ENCODE measurements around the gene IREB2. TPM values are rescaled to one million over a fixed set of nuclear protein-coding genes. Genes with fewer than 3 reads are reported as not detected.
"Not testable (repeated sequence)": the region's sequence is repeated elsewhere in the genome, so short reads cannot be mapped to it uniquely, and the experiment has no call there.

IREB2 gene
- total RNA-seq, 1 experiment from 2014 or later, result 37.6 TPM

- Histone ChIP-seq H3K36me3 (replicated peaks; ENCODE audit: control insufficient read depth, insufficient read depth, low read length) (no peaks in the 10 kb centered on the region), H3K27me3 (ENCODE audit: control insufficient read depth, insufficient read depth, low read length) (no peaks in the 10 kb centered on the region), H3K4me3 (ENCODE audit: insufficient read depth, low read depth, low read length) (no peak overlapping the region)
These were observed 3.9 kb upstream of the IREB2 start for GRCh38 chr15:78434134-78434533.

GRCh38 chr15:78434711-78435110, 3.3 kb upstream of the IREB2 start:
- H3K36me3 ChIP-seq (replicated peaks; ENCODE audit: control insufficient read depth, insufficient read depth, low read length); DNase-seq; H3K27me3 ChIP-seq (ENCODE audit: control insufficient read depth, insufficient read depth, low read length); H3K4me3 ChIP-seq (ENCODE audit: insufficient read depth, low read depth, low read length): not testable (repeated sequence)

More at GRCh38 chr15:78434134-78434533, 3.9 kb upstream of the IREB2 start:
- no peak for DNase-seq

GRCh38 chr15:78437107-78437761, 782 bp upstream of the IREB2 start:
- Histone ChIP-seq H3K36me3 (replicated peaks; ENCODE audit: control insufficient read depth, insufficient read depth, low read length) (peaks cover 9% of the 10 kb centered on the region), H3K27me3 (ENCODE audit: control insufficient read depth, insufficient read depth, low read length) (no peaks in the 10 kb centered on the region), H3K4me3 (ENCODE audit: insufficient read depth, low read depth, low read length) (peak overlapping the region; percentile 77)
- peak; percentile 63 for DNase-seq

- H3K4me3 ChIP-seq (ENCODE audit: insufficient read depth, low read depth, low read length), result peak overlapping the region; percentile 96
- peaks cover 10% of the 10 kb centered on the region for H3K36me3 ChIP-seq (replicated peaks; ENCODE audit: control insufficient read depth, insufficient read depth, low read length)
- no peaks in the 10 kb centered on the region for H3K27me3 ChIP-seq (ENCODE audit: control insufficient read depth, insufficient read depth, low read length)
- peak; percentile 57 for DNase-seq
These were observed 736 bp downstream of the IREB2 start for GRCh38 chr15:78438619-78439285.

GRCh38 chr15:78440375-78441373, 2.7 kb downstream of the IREB2 start:
- no peak for DNase-seq
- Histone ChIP-seq H3K27me3 (ENCODE audit: control insufficient read depth, insufficient read depth, low read length) (no peaks in the 10 kb centered on the region), H3K4me3 (ENCODE audit: insufficient read depth, low read depth, low read length) (no peak overlapping the region), H3K36me3 (replicated peaks; ENCODE audit: control insufficient read depth, insufficient read depth, low read length) (peaks cover 14% of the 10 kb centered on the region)

- DNase-seq, result no peak
- Histone ChIP-seq H3K4me3 (ENCODE audit: insufficient read depth, low read depth, low read length) (no peak overlapping the region), H3K36me3 (replicated peaks; ENCODE audit: control insufficient read depth, insufficient read depth, low read length) (peaks cover 16% of the 10 kb centered on the region), H3K27me3 (ENCODE audit: control insufficient read depth, insufficient read depth, low read length) (no peaks in the 10 kb centered on the region)
These were observed 6.2 kb downstream of the IREB2 start for GRCh38 chr15:78444255-78444654.

GRCh38 chr15:78445875-78446274, 7.9 kb downstream of the IREB2 start:
- Histone ChIP-seq H3K27me3 (ENCODE audit: control insufficient read depth, insufficient read depth, low read length) (no peaks in the 10 kb centered on the region), H3K36me3 (replicated peaks; ENCODE audit: control insufficient read depth, insufficient read depth, low read length) (peaks cover 8% of the 10 kb centered on the region), H3K4me3 (ENCODE audit: insufficient read depth, low read depth, low read length) (no peak overlapping the region)
- no peak for DNase-seq

- DNase-seq, result no peak
- no peak overlapping the region for H3K4me3 ChIP-seq (ENCODE audit: insufficient read depth, low read depth, low read length)
- peaks cover 8% of the 10 kb centered on the region for H3K36me3 ChIP-seq (replicated peaks; ENCODE audit: control insufficient read depth, insufficient read depth, low read length)
- H3K27me3 ChIP-seq (ENCODE audit: control insufficient read depth, insufficient read depth, low read length), result no peaks in the 10 kb centered on the region
These were observed 8.5 kb downstream of the IREB2 start for GRCh38 chr15:78446551-78446950.

- Histone ChIP-seq H3K27me3 (ENCODE audit: control insufficient read depth, insufficient read depth, low read length) (no peaks in the 10 kb centered on the region), H3K36me3 (replicated peaks; ENCODE audit: control insufficient read depth, insufficient read depth, low read length) (peaks cover 6% of the 10 kb centered on the region), H3K4me3 (ENCODE audit: insufficient read depth, low read depth, low read length) (no peak overlapping the region)
- DNase-seq, result no peak
These were observed 10.6 kb downstream of the IREB2 start for GRCh38 chr15:78448441-78449219.

GRCh38 chr15:78449220-78449999, 11.4 kb downstream of the IREB2 start:
- no peak for DNase-seq
- H3K27me3 ChIP-seq (ENCODE audit: control insufficient read depth, insufficient read depth, low read length), result no peaks in the 10 kb centered on the region
- peaks cover 3% of the 10 kb centered on the region for H3K36me3 ChIP-seq (replicated peaks; ENCODE audit: control insufficient read depth, insufficient read depth, low read length)

GRCh38 chr15:78450285-78450858, 12.4 kb downstream of the IREB2 start:
- Histone ChIP-seq H3K36me3 (replicated peaks; ENCODE audit: control insufficient read depth, insufficient read depth, low read length) (peaks cover 3% of the 10 kb centered on the region), H3K4me3 (ENCODE audit: insufficient read depth, low read depth, low read length) (no peak overlapping the region), H3K27me3 (ENCODE audit: control insufficient read depth, insufficient read depth, low read length) (no peaks in the 10 kb centered on the region)
- no peak for DNase-seq

More at GRCh38 chr15:78449220-78449999, 11.4 kb downstream of the IREB2 start:
- H3K4me3 ChIP-seq (ENCODE audit: insufficient read depth, low read depth, low read length), result no peak overlapping the region

GRCh38 chr15:78452485-78452884, 14.5 kb downstream of the IREB2 start:
- no peak for DNase-seq
- no peak overlapping the region for H3K4me3 ChIP-seq (ENCODE audit: insufficient read depth, low read depth, low read length)
- no peaks in the 10 kb centered on the region; the same call in none of the 2 replicates for H3K36me3 ChIP-seq (replicated peaks; ENCODE audit: control insufficient read depth, insufficient read depth, low read length)
- no peaks in the 10 kb centered on the region for H3K27me3 ChIP-seq (ENCODE audit: control insufficient read depth, insufficient read depth, low read length)

- DNase-seq, result no peak
- H3K36me3 ChIP-seq (replicated peaks; ENCODE audit: control insufficient read depth, insufficient read depth, low read length), result no peaks in the 10 kb centered on the region; the same call in 1 of the 2 replicates
- no peak overlapping the region for H3K4me3 ChIP-seq (ENCODE audit: insufficient read depth, low read depth, low read length)
- H3K27me3 ChIP-seq (ENCODE audit: control insufficient read depth, insufficient read depth, low read length), result no peaks in the 10 kb centered on the region
These were observed 15.4 kb downstream of the IREB2 start for GRCh38 chr15:78453447-78453846.

Data from H7 (cell line).